Endodermal cell (in vitro differentiated cells): ENCODE data around the gene FDCSP. TPM values are rescaled to one million over a fixed set of nuclear protein-coding genes. Genes with fewer than 3 reads are reported as not detected.

Source experiments
- DNase-seq: peaks from one replicate; pipeline ENCODE4 v3.0.0-alpha.2; 2017
- H3K27ac ChIP-seq: 2 replicates; pipeline ENCODE4 v1.5.1; 2013; ENCODE audit warnings: mild to moderate bottlenecking, low read depth, low read length, moderate library complexity
- H3K27me3 ChIP-seq: 2 replicates; pipeline ENCODE4 v1.6.1; 2013; ENCODE audit warnings: mild to moderate bottlenecking, low read length, moderate library complexity; ENCODE audit not compliant: insufficient read depth, control insufficient read depth, poor library complexity, severe bottlenecking
- H3K36me3 ChIP-seq: 2 replicates; pipeline ENCODE4 v1.7.0; 2013; ENCODE audit warnings: mild to moderate bottlenecking, low read length, moderate library complexity; ENCODE audit not compliant: control insufficient read depth, insufficient read depth
- H3K4me1 ChIP-seq: one replicate; pipeline ENCODE4 v1.7.0; 2013; ENCODE audit warnings: low read length; ENCODE audit not compliant: control insufficient read depth, insufficient read depth
- H3K4me3 ChIP-seq: 2 replicates; pipeline ENCODE4 v1.5.1; 2013; ENCODE audit warnings: mild to moderate bottlenecking, low read length, moderate library complexity
- H3K9ac ChIP-seq: 2 replicates; pipeline ENCODE4 v1.6.1; 2013; ENCODE audit warnings: mild to moderate bottlenecking, low read length, moderate library complexity; ENCODE audit not compliant: poor library complexity, severe bottlenecking; ENCODE audit errors: extremely low read depth
- H3K9me3 ChIP-seq: 2 replicates; pipeline ENCODE4 v1.6.1; 2013; ENCODE audit warnings: mild to moderate bottlenecking, low read length, moderate library complexity; ENCODE audit not compliant: control insufficient read depth
- H3K27ac Mint-ChIP-seq: 2 replicates; pipeline ENCODE4 v1.8.0; 2020; ENCODE audit warnings: mixed read lengths
- H3K27me3 Mint-ChIP-seq: 2 replicates; pipeline ENCODE4 v1.8.0; 2021; ENCODE audit warnings: mild to moderate bottlenecking, mixed read lengths; ENCODE audit not compliant: insufficient read depth
- H3K36me3 Mint-ChIP-seq: 2 replicates; pipeline ENCODE4 v1.8.0; 2020; ENCODE audit warnings: low read depth, mixed read lengths
- H3K4me1 Mint-ChIP-seq: 2 replicates; pipeline ENCODE4 v1.8.0; 2020; ENCODE audit warnings: mixed read lengths
- H3K4me3 Mint-ChIP-seq: 2 replicates; pipeline ENCODE4 v1.8.0; 2020; ENCODE audit warnings: mild to moderate bottlenecking, moderate library complexity, mixed read lengths
- H3K9me3 Mint-ChIP-seq: 2 replicates; pipeline ENCODE4 v1.8.0; 2020; ENCODE audit warnings: mild to moderate bottlenecking, mixed read lengths
- CTCF ChIP-seq: fragments of 200-600 bp; sonication (generic); conservative IDR thresholded peaks from 2 replicates; pipeline ENCODE4 v1.5.0; 2021; ENCODE audit warnings: antibody characterized with exemption, mild to moderate bottlenecking
- WGBS, 2 experiments: methylation state at CpG; one replicate each; pipeline versions ENCODE4 v1.1.5 to v1.1.7; 2013; ENCODE audit warnings: missing lambda C conversion rate in 2 of 2, mixed read lengths in 1 of 2; ENCODE audit not compliant: insufficient coverage in 1 of 2, insufficient read length in 1 of 2; 5-methylcytosine and 5-hydroxymethylcytosine counted together
- total RNA-seq, 2 donors: library from RNA; stranded (reverse); fragmentation: NEBNext Ultra II Directional in 1 of 2; extraction: Animal tissue kit (Norgen Biotek cat#: 25700) in 1 of 2; gene quantifications; 2 replicates in 1 of 2; 3 replicates in 1 of 2; pipeline ENCODE4 v1.2.1, GENCODE V29; 2021

Gene FDCSP
- total RNA-seq, 2 donors from 2014 or later, result not detected

GRCh38 chr4:70190579-70190978, 35.3 kb upstream of the FDCSP start:
- TF ChIP-seq CTCF, result no peak
- Histone ChIP-seq H3K36me3 (no peaks in the 10 kb centered on the region), H3K27ac (no peak overlapping the region), H3K9ac (no peak overlapping the region), H3K27me3 (no peaks in the 10 kb centered on the region), H3K4me3 (no peak overlapping the region), H3K4me1 (no peaks in the 10 kb centered on the region), H3K9me3 (no peaks in the 10 kb centered on the region)
- Mint-ChIP-seq H3K4me3 (no peak overlapping the region), H3K36me3 (no peaks in the 10 kb centered on the region), H3K27ac (no peak overlapping the region), H3K4me1 (peaks cover 4% of the 10 kb centered on the region), H3K9me3 (no peaks in the 10 kb centered on the region), H3K27me3 (no peaks in the 10 kb centered on the region)
- WGBS, 2 experiments, result 100% methylated on average over 1 of the region's 1 CpG; no CpG with 5 or more reads in 1 of the 2 experiments
- no peak for DNase-seq

- no peak overlapping the region for H3K27ac Mint-ChIP-seq
- WGBS, 2 experiments, result 86 to 94% methylated on average over 1 of the region's 1 CpG
- no peak overlapping the region for H3K4me3 Mint-ChIP-seq
- no peaks in the 10 kb centered on the region for H3K36me3 ChIP-seq
- H3K36me3 Mint-ChIP-seq, result no peaks in the 10 kb centered on the region
- no peak overlapping the region for H3K27ac ChIP-seq
- peaks cover 4% of the 10 kb centered on the region for H3K4me1 Mint-ChIP-seq
- H3K4me3 ChIP-seq, result no peak overlapping the region
- no peak for TF ChIP-seq CTCF
- no peak overlapping the region for H3K9ac ChIP-seq
- H3K27me3 Mint-ChIP-seq, result no peaks in the 10 kb centered on the region
- H3K9me3 Mint-ChIP-seq, result no peaks in the 10 kb centered on the region
- no peaks in the 10 kb centered on the region for H3K9me3 ChIP-seq
- H3K27me3 ChIP-seq, result no peaks in the 10 kb centered on the region
- no peak for DNase-seq
- no peaks in the 10 kb centered on the region for H3K4me1 ChIP-seq
Measured at GRCh38 chr4:70191647-70192046, 34.3 kb upstream of the FDCSP start.

GRCh38 chr4:70192895-70193294, 33.0 kb upstream of the FDCSP start:
- WGBS, 2 experiments, result 93 to 96% methylated on average over 2 of the region's 2 CpGs
- H3K27me3 ChIP-seq, result no peaks in the 10 kb centered on the region
- H3K27me3 Mint-ChIP-seq, result no peaks in the 10 kb centered on the region
- H3K9me3 Mint-ChIP-seq, result no peaks in the 10 kb centered on the region
- no peaks in the 10 kb centered on the region for H3K4me1 ChIP-seq
- no peak overlapping the region for H3K4me3 ChIP-seq
- no peaks in the 10 kb centered on the region for H3K9me3 ChIP-seq
- TF ChIP-seq CTCF, result no peak
- H3K4me3 Mint-ChIP-seq, result no peak overlapping the region
- H3K27ac Mint-ChIP-seq, result no peak overlapping the region
- no peak overlapping the region for H3K27ac ChIP-seq
- peaks cover 4% of the 10 kb centered on the region for H3K4me1 Mint-ChIP-seq
- no peak overlapping the region for H3K9ac ChIP-seq
- no peak for DNase-seq
- H3K36me3 ChIP-seq, result no peaks in the 10 kb centered on the region
- H3K36me3 Mint-ChIP-seq, result no peaks in the 10 kb centered on the region
